ENCODE data around the gene RSPH1. TPM values are rescaled to one million over a fixed set of nuclear protein-coding genes. Genes with fewer than 3 reads are reported as not detected.

The RSPH1 gene
- total RNA-seq, 6 experiments from 2014 or later: not detected

- Mint-ChIP-seq H3K4me1 (ENCODE audit: low read depth) (no peaks in the 10 kb centered on the region), H3K36me3 (ENCODE audit: low read depth) (no peaks in the 10 kb centered on the region; the same call in 1 of the 2 replicates), H3K9me3 (peaks cover 59% of the 10 kb centered on the region), H3K27ac (no peak overlapping the region), H3K4me3 (no peak overlapping the region), H3K27me3 (ENCODE audit: insufficient read depth) (peaks cover 6% of the 10 kb centered on the region)
- DNase-seq: no peak
- no peak for TF ChIP-seq CTCF (IDR thresholded peaks at IDR 0.05)
Observed at GRCh38 chr21:42463861-42464515, 32.0 kb downstream of the RSPH1 start.

- Mint-ChIP-seq H3K9me3 (peaks cover 53% of the 10 kb centered on the region), H3K27me3 (ENCODE audit: insufficient read depth) (peaks cover 8% of the 10 kb centered on the region), H3K4me3 (no peak overlapping the region), H3K4me1 (ENCODE audit: low read depth) (no peaks in the 10 kb centered on the region), H3K36me3 (ENCODE audit: low read depth) (no peaks in the 10 kb centered on the region; the same call in 1 of the 2 replicates), H3K27ac (no peak overlapping the region)
- no peak for TF ChIP-seq CTCF (IDR thresholded peaks at IDR 0.05)
- no peak for DNase-seq
Observed at GRCh38 chr21:42461881-42462877, 33.8 kb downstream of the RSPH1 start.

GRCh38 chr21:42461185-42461520 is 34.9 kb downstream of the RSPH1 start:
- Mint-ChIP-seq H3K27me3 (ENCODE audit: insufficient read depth) (peaks cover 6% of the 10 kb centered on the region), H3K27ac (no peak overlapping the region), H3K4me3 (no peak overlapping the region), H3K4me1 (ENCODE audit: low read depth) (no peaks in the 10 kb centered on the region), H3K9me3 (peaks cover 53% of the 10 kb centered on the region), H3K36me3 (ENCODE audit: low read depth) (no peaks in the 10 kb centered on the region)
- no peak for TF ChIP-seq CTCF (IDR thresholded peaks at IDR 0.05)
- no peak for DNase-seq

GRCh38 chr21:42460391-42461184 is 35.4 kb downstream of the RSPH1 start:
- Mint-ChIP-seq H3K4me1 (ENCODE audit: low read depth) (no peaks in the 10 kb centered on the region), H3K27ac (no peak overlapping the region), H3K4me3 (no peak overlapping the region), H3K9me3 (peaks cover 52% of the 10 kb centered on the region), H3K36me3 (ENCODE audit: low read depth) (peaks cover 1% of the 10 kb centered on the region; the same call in 1 of the 2 replicates), H3K27me3 (ENCODE audit: insufficient read depth) (peaks cover 6% of the 10 kb centered on the region)
- no peak for DNase-seq
- TF ChIP-seq CTCF (IDR thresholded peaks at IDR 0.05): no peak

- peaks cover 6% of the 10 kb centered on the region for H3K27me3 Mint-ChIP-seq (ENCODE audit: insufficient read depth)
- H3K4me1 Mint-ChIP-seq (ENCODE audit: low read depth): no peaks in the 10 kb centered on the region
- peaks cover 6% of the 10 kb centered on the region for H3K36me3 Mint-ChIP-seq (ENCODE audit: low read depth)
- no peak for DNase-seq
- no peak overlapping the region for H3K4me3 Mint-ChIP-seq
- no peak overlapping the region for H3K27ac Mint-ChIP-seq
- peaks cover 51% of the 10 kb centered on the region for H3K9me3 Mint-ChIP-seq
- no peak for TF ChIP-seq CTCF (IDR thresholded peaks at IDR 0.05)
Observed at GRCh38 chr21:42459546-42460215, 36.3 kb downstream of the RSPH1 start.
